Umbilical cord (tissue), 2 donors: Measurements from ENCODE around the gene CDV3. TPM values are rescaled to one million over a fixed set of nuclear protein-coding genes. Genes with fewer than 3 reads are reported as not detected.

ENCODE experiments used
- DNase-seq: peaks from one replicate; pipeline ENCODE4 v3.0.0-alpha.2; 2015; ENCODE audit warnings: low spot score
- total RNA-seq: library from RNA; depleted of rRNA; stranded (reverse); fragments of >200 nt; gene quantifications from one replicate; pipeline ENCODE4 v1.2.3, GENCODE V29; 2014; ENCODE audit warnings: low replicate concordance; ENCODE audit not compliant: insufficient read depth

CDV3 gene
- total RNA-seq, 1 donor from 2014 or later, result 189 TPM

GRCh38 chr3:133568294-133569014 lies 5.0 kb upstream of the CDV3 start:
- no peak for DNase-seq

- peak; percentile 73 for DNase-seq
These were observed 3.1 kb upstream of the CDV3 start for GRCh38 chr3:133570139-133570936.

- DNase-seq, result no peak
These were observed 2.6 kb upstream of the CDV3 start for GRCh38 chr3:133570937-133571320.

- DNase-seq, result peak; percentile 76
These were observed 1.1 kb upstream of the CDV3 start for GRCh38 chr3:133572158-133573053.

- peak; percentile 100 for DNase-seq
These were observed 345 bp upstream of the CDV3 start for GRCh38 chr3:133573054-133573628.

GRCh38 chr3:133574260-133574881 lies 885 bp downstream of the CDV3 start:
- DNase-seq, result peak; percentile 72

GRCh38 chr3:133575086-133575485 lies 1.6 kb downstream of the CDV3 start:
- no peak for DNase-seq

GRCh38 chr3:133576169-133576568 lies 2.7 kb downstream of the CDV3 start:
- DNase-seq, result no peak

- no peak for DNase-seq
These were observed 5.2 kb downstream of the CDV3 start for GRCh38 chr3:133578548-133579191.

GRCh38 chr3:133583396-133583795 lies 9.9 kb downstream of the CDV3 start:
- DNase-seq, result no peak

GRCh38 chr3:133588035-133588434 lies 14.5 kb downstream of the CDV3 start:
- no peak for DNase-seq

- DNase-seq, result no peak
These were observed 15.4 kb downstream of the CDV3 start for GRCh38 chr3:133588784-133589465.

- no peak for DNase-seq
These were observed 16.0 kb downstream of the CDV3 start for GRCh38 chr3:133589503-133589902.

- no peak for DNase-seq
These were observed 17.8 kb downstream of the CDV3 start for GRCh38 chr3:133591271-133591742.

GRCh38 chr3:133592843-133593242 lies 19.4 kb downstream of the CDV3 start:
- DNase-seq, result no peak

GRCh38 chr3:133593243-133593642 lies 19.8 kb downstream of the CDV3 start:
- DNase-seq, result no peak

- DNase-seq, result no peak
These were observed 21.9 kb downstream of the CDV3 start for GRCh38 chr3:133595341-133595740.

GRCh38 chr3:133598405-133598804 lies 24.9 kb downstream of the CDV3 start:
- no peak for DNase-seq

GRCh38 chr3:133599280-133599679 lies 25.8 kb downstream of the CDV3 start:
- DNase-seq, result no peak

GRCh38 chr3:133600572-133601081 lies 27.1 kb downstream of the CDV3 start:
- DNase-seq, result no peak
